HS-5 (cell line): ENCODE results near the gene RNASE4.

Experiments used
- DNase-seq: peaks from one replicate; pipeline ENCODE4 v3.0.0-alpha.2; 2012; ENCODE audit warnings: low read depth

Gene RNASE4

DNA sequence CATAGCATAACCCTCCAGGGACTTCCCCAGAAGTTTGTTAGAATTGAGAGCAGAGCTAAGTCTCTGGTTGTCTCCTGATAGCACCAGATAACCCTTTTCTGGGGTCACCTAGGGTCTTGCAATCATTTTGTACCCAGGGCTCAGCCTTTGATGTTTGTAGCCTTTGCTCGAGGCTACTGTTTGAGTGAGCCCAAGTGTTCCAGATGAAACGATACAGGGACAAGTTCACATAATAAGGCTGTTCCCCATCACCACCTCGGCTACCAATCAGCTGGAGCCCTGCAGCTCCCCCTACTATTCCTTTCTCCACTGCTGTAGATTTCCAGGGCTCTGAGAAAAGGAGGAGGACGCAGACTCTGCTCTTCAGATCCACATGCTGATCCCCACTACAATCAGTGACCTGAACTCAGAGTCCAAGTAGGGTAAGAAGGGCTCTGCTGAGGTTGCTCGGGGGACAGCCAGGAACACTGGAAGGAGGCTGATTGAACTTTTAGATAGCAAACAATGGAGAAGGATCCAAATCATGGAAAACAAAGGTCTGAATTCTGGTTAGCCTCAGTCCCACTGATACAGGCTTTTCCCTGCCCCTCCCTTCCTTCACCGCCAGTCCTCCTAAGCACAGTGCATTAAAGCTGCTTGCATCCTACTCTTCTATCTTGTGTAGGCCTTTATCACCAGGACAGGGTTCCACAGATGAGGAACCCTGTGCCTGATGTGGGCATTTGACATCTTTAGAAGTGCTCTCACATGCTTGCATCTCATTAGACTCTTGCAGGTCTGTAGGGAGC lies 61.4 kb downstream of the RNASE4 start, which contains the start of gene EDDM3A:
Gene EDDM3A (plus strand): TSS at position 317 of the 788 bp plus-strand sequence. CDS start 1,694 bp downstream, outside the sequence.
- DNase-seq = no peak

DNA sequence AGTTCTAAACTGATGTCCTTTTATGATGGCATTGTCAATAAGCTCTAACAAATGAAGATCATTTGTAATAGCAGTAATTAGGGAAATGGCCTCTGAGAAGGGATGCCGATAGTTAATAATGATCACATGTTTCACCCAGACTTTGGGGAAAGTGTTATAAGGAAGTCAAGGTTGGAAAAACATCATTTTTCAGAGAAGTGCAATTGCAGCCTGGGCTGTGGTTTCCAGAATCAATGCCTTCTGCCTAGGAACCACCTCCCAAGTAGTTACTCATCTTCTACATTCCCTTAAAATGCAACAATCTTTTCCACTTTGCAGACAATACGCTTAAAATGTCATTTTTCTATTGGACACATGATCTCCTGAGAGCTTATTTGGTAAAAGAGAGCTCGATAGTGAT lies 62.2 kb downstream of the RNASE4 start:
- no peak for DNase-seq

DNA sequence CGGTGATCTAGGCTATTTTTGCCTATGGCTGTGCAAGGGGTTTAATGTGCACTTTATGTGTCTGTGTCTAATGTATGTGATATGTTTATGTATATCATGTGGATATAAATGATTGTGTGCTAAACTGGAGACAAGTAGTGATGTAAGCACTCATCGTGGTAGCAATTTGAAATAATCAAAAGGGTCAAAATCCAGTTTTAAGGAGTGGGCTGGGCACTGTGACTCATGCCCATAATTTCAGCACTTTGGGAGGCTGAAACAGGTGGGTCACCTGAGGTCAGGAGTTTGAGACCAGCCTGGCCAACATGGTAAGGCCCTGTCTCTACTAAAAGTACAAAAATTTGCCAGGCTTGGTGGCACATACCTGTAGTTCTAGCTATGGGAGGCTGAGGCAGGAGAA lies 64.1 kb downstream of the RNASE4 start:
- DNase-seq = no peak

DNA sequence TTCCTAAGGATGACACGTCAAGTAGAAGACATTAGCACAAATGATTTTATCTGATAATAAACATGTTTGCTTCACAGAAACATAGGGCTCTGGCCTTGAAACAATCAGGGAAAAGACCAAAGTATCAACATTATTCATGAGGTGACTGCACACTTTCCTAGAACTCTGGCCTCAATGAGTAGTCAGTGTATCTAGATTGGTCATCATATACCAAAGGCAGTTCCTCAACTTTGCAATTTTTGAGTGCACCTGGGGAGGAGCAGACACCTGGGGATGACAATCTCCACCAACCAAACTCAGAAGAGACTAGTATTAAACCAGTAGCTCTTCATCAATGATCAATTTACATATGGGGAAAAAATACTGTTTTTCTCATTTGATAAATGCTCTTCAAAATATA lies 65.8 kb downstream of the RNASE4 start:
- DNase-seq = no peak
